Measurements from ENCODE around the gene ZNF385B.
"Not testable (repeated sequence)": the region's sequence is repeated elsewhere in the genome, so short reads cannot be mapped to it uniquely, and the experiment has no call there.

The ZNF385B gene

DNA sequence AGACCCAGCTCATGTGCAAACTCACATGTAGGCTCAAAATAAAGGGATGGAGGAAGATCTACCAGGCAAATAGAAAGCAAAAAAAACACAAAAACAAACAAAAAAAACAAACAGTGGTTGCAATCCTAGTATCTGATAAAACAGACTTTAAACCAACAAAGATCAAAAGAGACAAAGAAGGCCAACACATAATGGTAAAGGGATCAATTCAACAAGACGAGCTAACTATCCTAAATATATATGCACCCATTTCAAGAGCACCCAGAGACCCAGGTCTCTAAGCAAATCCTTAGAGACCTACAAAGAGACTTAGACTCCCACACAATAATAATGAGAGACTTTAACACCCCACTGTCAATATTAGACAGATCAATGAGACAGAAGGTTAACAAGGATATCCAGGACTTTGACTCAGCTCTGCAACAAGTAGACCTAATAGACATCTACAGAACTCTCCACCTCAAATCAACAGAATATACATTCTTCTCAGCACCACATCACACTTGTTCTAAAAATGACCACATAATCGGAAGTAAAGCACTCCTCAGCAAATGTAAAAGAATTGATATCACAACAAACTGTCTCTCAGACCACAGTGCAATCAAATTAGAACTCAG is 229.5 kb downstream of the ZNF385B start:
- DNase-seq (ENCODE audit: low read depth in 3 of 3), result not testable (repeated sequence)

DNA sequence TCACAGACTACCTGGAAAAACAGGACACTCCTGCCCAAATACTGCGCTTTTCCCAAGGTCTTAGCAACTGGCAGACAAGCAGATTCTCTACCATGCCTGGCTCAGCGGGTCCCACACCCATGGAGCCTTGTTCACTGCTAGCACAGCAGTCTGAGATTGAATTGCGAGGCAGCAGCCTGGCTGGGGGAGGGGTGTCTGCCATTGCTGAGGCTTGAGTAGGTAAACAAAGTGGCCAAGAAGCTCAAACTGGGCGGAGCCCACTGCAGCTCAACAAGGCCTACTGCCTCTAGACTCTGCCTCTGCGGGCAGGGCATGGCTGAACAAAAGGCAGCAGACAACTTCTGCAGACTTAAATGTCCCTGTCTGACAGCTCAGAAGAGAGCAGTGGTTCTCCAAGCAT is 231.6 kb downstream of the ZNF385B start:
- not testable (repeated sequence) for DNase-seq (ENCODE audit: low read depth in 3 of 3)

GRCh38 chr2:179626261-179626660 is 235.2 kb downstream of the ZNF385B start:
- DNase-seq (ENCODE audit: low read depth in 3 of 3), result no peak

DNA sequence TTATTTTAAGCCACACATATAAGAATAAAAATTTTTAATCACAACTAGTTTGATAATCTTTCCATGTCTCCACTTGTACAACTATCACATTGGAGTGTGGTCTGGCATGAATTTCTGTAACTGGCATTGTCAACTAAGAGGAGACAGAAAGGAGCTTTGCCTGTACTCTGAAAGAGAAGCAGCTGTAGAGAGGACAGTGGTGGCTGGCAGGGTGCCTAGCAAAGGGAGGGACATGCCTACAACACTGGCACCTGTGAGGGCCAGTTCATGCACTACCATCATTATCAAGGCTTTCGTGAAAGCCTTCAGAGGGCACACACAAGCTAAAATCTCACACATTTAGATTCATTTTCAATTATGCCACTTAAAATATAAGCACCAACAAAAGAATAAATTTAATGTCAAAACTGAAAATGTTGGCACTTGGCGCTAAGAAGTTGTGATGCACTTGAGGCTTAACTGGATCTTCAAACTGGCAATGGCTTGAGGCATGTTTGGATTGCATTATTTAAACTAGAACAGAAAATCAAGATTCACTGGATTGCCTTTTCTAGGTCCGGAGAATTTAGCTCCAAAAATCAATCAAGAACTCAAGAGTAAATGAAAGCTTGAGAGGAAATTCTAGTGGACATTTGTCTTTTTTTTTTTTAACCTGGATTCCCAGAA is 238.6 kb downstream of the ZNF385B start:
- no peak for DNase-seq (ENCODE audit: low read depth in 3 of 3)

DNA sequence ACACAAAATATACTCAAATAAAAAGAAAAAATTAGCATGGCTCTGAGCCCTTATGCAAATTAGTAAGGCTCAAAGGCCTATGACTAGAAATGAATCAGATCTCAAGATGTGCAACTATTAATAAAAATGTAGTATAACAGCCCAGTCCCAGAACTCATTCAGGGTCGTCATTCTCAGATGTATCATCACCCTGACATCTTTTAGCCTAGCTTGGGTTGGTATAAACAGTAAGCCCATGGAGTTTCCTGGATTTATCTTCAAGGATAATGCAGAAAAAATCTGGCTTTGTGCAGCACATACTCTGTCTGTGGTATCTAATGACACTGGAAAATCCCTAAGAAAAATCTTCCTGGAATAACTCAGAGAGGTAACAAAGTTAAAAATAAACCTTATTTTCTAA is 239.3 kb downstream of the ZNF385B start:
- DNase-seq (ENCODE audit: low read depth in 3 of 3), result no peak

DNA sequence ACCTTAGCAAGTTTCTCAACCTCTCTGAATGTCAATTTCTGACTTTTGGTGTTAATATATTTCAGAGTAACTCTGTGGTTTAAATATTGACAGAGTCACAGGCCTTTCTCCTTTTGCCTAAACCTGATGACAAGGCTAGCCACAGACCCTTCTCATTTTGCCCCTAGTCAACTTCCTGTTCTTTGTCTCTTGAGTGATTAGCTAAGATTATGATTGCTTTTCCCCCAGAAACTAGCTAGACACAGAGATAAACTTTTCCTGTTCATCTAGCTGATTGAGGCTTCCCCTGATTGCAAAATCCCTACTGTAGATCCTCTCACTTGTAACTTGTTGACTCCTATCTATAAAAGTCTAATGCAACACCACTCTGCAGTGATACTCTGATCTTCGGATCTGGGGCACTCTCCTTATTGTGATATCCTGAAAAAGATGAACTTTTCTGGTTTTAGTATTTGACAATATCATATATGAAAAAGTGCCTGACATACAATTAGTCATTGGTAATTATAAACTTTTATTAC is 241.4 kb downstream of the ZNF385B start:
- no peak for DNase-seq (ENCODE audit: low read depth in 3 of 3)

DNA sequence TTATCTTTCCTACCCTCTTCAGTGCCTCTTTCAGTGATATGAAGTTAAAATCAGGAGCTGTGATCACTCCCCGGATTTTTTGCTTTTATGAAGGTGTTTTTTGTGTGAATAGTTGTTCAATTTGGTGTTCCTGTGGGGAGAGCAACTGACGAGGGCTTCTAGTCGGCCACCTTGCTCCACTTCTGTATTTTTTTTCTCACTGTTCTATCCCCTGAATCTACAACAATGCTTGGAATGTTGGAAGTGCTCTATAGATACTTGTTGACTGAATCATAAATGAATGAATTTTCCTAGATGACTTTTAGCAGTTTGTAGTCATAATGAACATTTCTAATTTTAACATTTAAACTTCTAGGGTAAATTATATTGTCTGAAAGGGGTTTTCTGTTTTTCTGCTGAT is 247.3 kb downstream of the ZNF385B start:
- no peak for DNase-seq (ENCODE audit: low read depth in 3 of 3)

DNA sequence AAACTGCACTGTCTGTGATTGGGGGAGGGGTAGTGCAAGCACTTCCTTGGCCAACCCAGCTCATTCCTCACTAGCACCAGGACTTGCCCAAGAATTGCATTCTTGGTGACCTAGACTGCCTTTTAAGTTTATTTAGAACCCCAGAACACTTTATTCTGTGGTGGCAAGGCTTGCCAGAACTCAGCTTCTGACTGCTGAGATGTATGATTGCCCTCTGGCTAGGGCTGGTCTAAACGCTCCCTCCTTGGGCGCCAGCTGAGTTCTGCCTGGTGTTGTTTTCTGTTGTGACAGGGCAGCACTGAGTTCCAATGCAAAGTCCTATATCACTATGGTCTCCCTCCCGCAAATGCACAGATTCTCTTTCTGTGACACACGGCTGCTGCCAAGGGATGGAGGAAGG is 247.7 kb downstream of the ZNF385B start:
- no peak for DNase-seq (ENCODE audit: low read depth in 3 of 3)

- no peak for DNase-seq (ENCODE audit: low read depth in 3 of 3)
Observed at GRCh38 chr2:179613299-179613651, 248.1 kb downstream of the ZNF385B start.

- no peak for DNase-seq (ENCODE audit: low read depth in 3 of 3)
Observed at GRCh38 chr2:179612591-179613298, 248.7 kb downstream of the ZNF385B start.

GRCh38 chr2:179612108-179612507 is 249.3 kb downstream of the ZNF385B start:
- DNase-seq (ENCODE audit: low read depth in 3 of 3), result no peak

- no peak for DNase-seq (ENCODE audit: low read depth in 3 of 3)
Observed at GRCh38 chr2:179606141-179606540, 255.3 kb downstream of the ZNF385B start.

GRCh38 chr2:179605341-179605740 is 256.1 kb downstream of the ZNF385B start:
- no peak for DNase-seq (ENCODE audit: low read depth in 3 of 3)

DNA sequence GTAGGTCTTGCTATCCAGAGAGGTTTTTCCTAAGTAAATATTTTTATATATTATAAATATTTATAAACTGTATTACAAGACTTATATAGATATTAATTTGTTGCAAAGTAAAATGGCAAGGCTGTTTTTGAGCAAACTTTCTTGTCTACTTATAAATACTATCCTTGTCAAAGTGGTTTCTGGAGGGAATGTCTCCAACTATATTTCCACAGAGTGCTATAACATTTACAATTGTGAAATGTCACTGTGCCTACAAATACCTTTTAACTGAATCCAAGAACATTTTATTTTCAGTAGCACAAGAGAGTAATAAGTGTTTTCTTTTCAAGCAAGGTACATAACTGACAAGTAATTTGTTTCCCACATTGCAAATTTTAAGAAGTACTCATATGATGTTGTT is 256.8 kb downstream of the ZNF385B start:
- DNase-seq (ENCODE audit: low read depth in 3 of 3), result no peak

DNA sequence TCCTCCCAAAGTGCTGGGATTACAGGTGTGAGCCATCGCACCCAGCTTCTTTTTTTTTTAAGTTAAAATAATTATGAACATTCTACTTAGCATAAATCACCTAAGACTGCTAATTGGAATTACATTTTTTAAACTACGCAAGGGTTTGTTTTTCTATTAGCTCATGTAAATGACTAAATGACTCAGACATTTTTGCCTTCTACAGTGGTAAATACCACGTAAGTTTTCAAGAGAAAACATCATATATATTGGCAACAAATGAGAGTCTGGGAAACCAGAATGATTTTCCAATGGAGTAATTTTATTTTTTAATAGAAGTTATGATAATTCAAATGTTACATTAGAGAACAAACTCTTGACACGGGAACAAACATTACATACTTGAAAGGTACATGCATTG is 259.0 kb downstream of the ZNF385B start:
- no peak for DNase-seq (ENCODE audit: low read depth in 3 of 3)

DNA sequence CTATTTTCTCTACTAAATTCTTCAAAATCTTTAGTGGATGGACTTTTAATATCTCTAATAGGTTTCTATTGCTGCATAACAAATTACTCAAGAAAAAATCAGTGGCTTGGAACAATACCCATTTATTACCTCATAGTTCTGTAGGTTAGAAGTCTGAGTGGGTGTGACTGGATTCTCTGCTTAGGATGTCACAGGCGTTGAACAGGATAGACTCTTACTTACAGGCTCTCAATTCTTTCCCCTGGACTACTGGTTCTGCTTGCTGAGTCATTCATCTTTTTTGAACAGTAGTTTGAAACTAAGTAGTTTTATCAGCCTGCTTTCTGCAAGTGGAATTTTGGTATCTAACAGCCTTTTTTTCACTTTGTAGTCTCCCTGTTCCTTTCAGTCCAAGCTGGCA is 265.4 kb downstream of the ZNF385B start:
- no peak for DNase-seq (ENCODE audit: low read depth in 3 of 3)

GRCh38 chr2:179595284-179595683 is 266.1 kb downstream of the ZNF385B start:
- DNase-seq (ENCODE audit: low read depth in 3 of 3), result no peak

GRCh38 chr2:179594268-179595112 is 266.9 kb downstream of the ZNF385B start:
- DNase-seq (ENCODE audit: low read depth in 3 of 3), result no peak

GRCh38 chr2:179593323-179593722 is 268.1 kb downstream of the ZNF385B start:
- no peak for DNase-seq (ENCODE audit: low read depth in 3 of 3)

- DNase-seq (ENCODE audit: low read depth in 3 of 3), result no peak
Observed at GRCh38 chr2:179592167-179592936, 269.1 kb downstream of the ZNF385B start.

- no peak for DNase-seq (ENCODE audit: low read depth in 3 of 3)
Observed at GRCh38 chr2:179591690-179592089, 269.7 kb downstream of the ZNF385B start.

Measured in stimulated activated CD4-positive, alpha-beta T cell treated with anti-CD3 and anti-CD28 coated beads, TNF-alpha, amount 100 ng/mL, for 48 hours (primary cell).